HepG2 (cell line): ENCODE data around the gene TMEM144. TPM values are rescaled to one million over a fixed set of nuclear protein-coding genes. Genes with fewer than 3 reads are reported as not detected.

Experiments
- ARID5B ChIP-seq: IDR thresholded peaks from 2 replicates; pipeline ENCODE4 v1.4.0; 2020; ENCODE audit warnings: mild to moderate bottlenecking, missing genetic modification reagents
- HINFP ChIP-seq: sonication (generic); formaldehyde crosslinking; IDR thresholded peaks from 2 replicates; pipeline ENCODE4 v1.4.0; 2020; ENCODE audit warnings: low read depth, mild to moderate bottlenecking, missing genetic modification reagents
- KMT2B ChIP-seq: IDR thresholded peaks from 2 replicates; pipeline ENCODE4 v1.6.1; 2016; ENCODE audit warnings: missing genetic modification reagents, missing compliant biosample characterization
- NBN ChIP-seq: fragments of 450-650 bp; conservative IDR thresholded peaks from 2 replicates; pipeline ENCODE4 v1.6.1; 2017
- POGK ChIP-seq: sonication (generic); formaldehyde crosslinking; conservative IDR thresholded peaks from 2 replicates; pipeline ENCODE4 v1.8.0; 2022; ENCODE audit warnings: mild to moderate bottlenecking, moderate library complexity, missing genetic modification reagents
- TOPORS ChIP-seq: sonication (generic); formaldehyde crosslinking; IDR thresholded peaks from 2 replicates; pipeline ENCODE4 v1.8.0; 2023; ENCODE audit warnings: mild to moderate bottlenecking, missing genetic modification reagents
- ZBTB40 ChIP-seq, 2 experiments: fragments of 450-650 bp in 1 of 2; sonication (generic) in 1 of 2; formaldehyde crosslinking in 1 of 2; IDR thresholded peaks; 2 replicates each; pipeline versions ENCODE4 v1.6.1 to v1.8.0; 2016 to 2022; ENCODE audit warnings: antibody characterized with exemption in 1 of 2, mild to moderate bottlenecking in 1 of 2, missing genetic modification reagents in 1 of 2
- ZNF296 ChIP-seq: sonication (generic); formaldehyde crosslinking; conservative IDR thresholded peaks from 2 replicates; pipeline ENCODE4 v1.5.0; 2020; ENCODE audit warnings: mild to moderate bottlenecking, missing genetic modification reagents
- ZNF350 ChIP-seq: sonication (generic); formaldehyde crosslinking; IDR thresholded peaks from 2 replicates; pipeline ENCODE4 v1.4.0; 2020; ENCODE audit warnings: mild to moderate bottlenecking, low read depth, missing genetic modification reagents, borderline replicate concordance
- polyA plus RNA-seq, 8 experiments: library from polyadenylated mRNA; depleted of rRNA in 3 of 8; stranded (reverse) in 7 of 8; unstranded in 1 of 8; fragments of >200 nt; fragmentation: Illumina TruSeq in 4 of 8; extraction: Trizol in 4 of 8; gene quantifications; 2 replicates each; pipeline versions ENCODE4 v1.2.1 to v1.2.3, GENCODE V29; 2011 to 2016; ENCODE audit warnings: low read depth in 4 of 8, missing spikeins in 1 of 8, mixed read lengths in 1 of 8; ENCODE audit not compliant: insufficient read depth in 1 of 8
- total RNA-seq, 5 experiments: library from RNA; depleted of rRNA; stranded (reverse); fragments of >200 nt; fragmentation: Illumina TruSeq; extraction: Trizol; gene quantifications; 2 replicates each; pipeline ENCODE4 v1.2.3, GENCODE V29; 2016; ENCODE audit warnings: low read depth in 1 of 5

The TMEM144 gene
- total and polyA plus RNA-seq, 2 of the 13 experiments (the other 11 are each of a cell fraction or from before 2014, with no cell fraction given) = 10.9 to 12.3 TPM

- TF ChIP-seq ZBTB40 (IDR thresholded peaks at IDR 0.05) (no peak), ZBTB40 (CRISPR knock-in tag; IDR thresholded peaks at IDR 0.05) (no peak), ZNF350 (no peak), TOPORS (CRISPR knock-in tag) (no peak), POGK (CRISPR knock-in tag) (no peak), NBN (no peak), KMT2B (CRISPR knock-in tag) (no peak), ARID5B (CRISPR knock-in tag) (peak; percentile 64), ZNF296 (CRISPR knock-in tag) (no peak), HINFP (CRISPR knock-in tag) (no peak)
Observed at GRCh38 chr4:158295053-158295452, 84.8 kb downstream of the TMEM144 start (continued).
